HG03378 (cell line): ENCODE results near the gene CCDC116.
"Not testable (repeated sequence)": the region's sequence is repeated elsewhere in the genome, so short reads cannot be mapped to it uniquely, and the experiment has no call there.

Experiments used
- ATAC-seq: cut with Tn5 transposase; IDR thresholded peaks from one replicate; pipeline ENCODE4 v1.9.1; 2021; ENCODE audit warnings: mild to moderate bottlenecking, moderate library complexity; ENCODE audit not compliant: unreplicated experiment

CCDC116 gene

GRCh38 chr22:21678842-21679241, 46.3 kb downstream of the CCDC116 start:
- not testable (repeated sequence) for ATAC-seq

GRCh38 chr22:21679383-21679782, 46.8 kb downstream of the CCDC116 start:
- no peak for ATAC-seq

- no peak for ATAC-seq
Measured at GRCh38 chr22:21680830-21681565, 48.4 kb downstream of the CCDC116 start.

GRCh38 chr22:21681566-21682370, 49.2 kb downstream of the CCDC116 start:
- ATAC-seq = no peak

- ATAC-seq = no peak
Measured at GRCh38 chr22:21682385-21683175, 50.0 kb downstream of the CCDC116 start.

- no peak for ATAC-seq
Measured at GRCh38 chr22:21683401-21683811, 50.8 kb downstream of the CCDC116 start.

GRCh38 chr22:21684492-21685163, 52.1 kb downstream of the CCDC116 start:
- no peak for ATAC-seq

- no peak for ATAC-seq
Measured at GRCh38 chr22:21685164-21685513, 52.6 kb downstream of the CCDC116 start.

- ATAC-seq = no peak
Measured at GRCh38 chr22:21686193-21686608, 53.6 kb downstream of the CCDC116 start.
